GM12878 (cell line): ENCODE measurements around the gene SCAMP1. TPM values are rescaled to one million over a fixed set of nuclear protein-coding genes. Genes with fewer than 3 reads are reported as not detected.

Experiments
- ATAC-seq: fragments of 200-7000 bp; cut with Tn5 transposase; 3 replicates; pipeline ENCODE4 v1.9.1; 2020; ENCODE audit warnings: mild to moderate bottlenecking, moderate library complexity
- BruUV-seq: library from RNA; stranded (reverse); fragments of 400-500 nt; replicated peaks from 2 replicates; lab custom pipeline; 2021; lab: Mats Ljungman, UMichigan
- CTCF ChIA-PET: fragments of 300-600 bp; sonication (Branson Sonifier 250); formaldehyde crosslinking; extraction: SDS; loops from one replicate; lab custom pipeline; 2021; ENCODE audit warnings: inconsistent platforms; lab: Yijun Ruan, JAX
- POLR2A ChIA-PET: fragments of 350-600 bp; formaldehyde crosslinking; extraction: SDS; loops from one replicate; lab custom pipeline; 2021; ENCODE audit warnings: inconsistent platforms; lab: Charles Lee
- RAD21 ChIA-PET: fragments of 300-600 bp; sonication (Branson Sonifier 250); formaldehyde crosslinking; loops from one replicate; lab custom pipeline; 2023; ENCODE audit warnings: antibody characterized with exemption; ENCODE audit not compliant: unreplicated experiment; lab: Charles Lee
- SMC1A ChIA-PET: fragments of 300-600 bp; sonication (Branson Sonifier 250); formaldehyde crosslinking; loops from one replicate; lab custom pipeline; 2023; ENCODE audit not compliant: unreplicated experiment, uncharacterized antibody; lab: Charles Lee
- DNase-seq: peaks from one replicate; pipeline ENCODE4 v3.0.0-alpha.2; 2011; ENCODE audit warnings: low read depth, low spot score
- FAIRE-seq: peaks from 3 replicates; lab custom pipeline; 2011; peaks lifted over from hg19 to GRCh38; lab: Jason Lieb, UNC
- H2AFZ ChIP-seq: 2 replicates; pipeline ENCODE4 v1.6.0; 2011; ENCODE audit warnings: low read depth, low read length, control low read depth; ENCODE audit not compliant: control insufficient read depth
- H3K27ac ChIP-seq: 2 replicates; pipeline ENCODE4 v1.5.1; 2011; ENCODE audit warnings: control low read depth; ENCODE audit not compliant: control insufficient read depth, insufficient read depth
- H3K27me3 ChIP-seq, 2 experiments: replicated peaks in 1 of 2; 2 replicates each; pipeline versions ENCODE4 v1.6.0 to v1.6.1; 2011; ENCODE audit warnings: low read length in 1 of 2; ENCODE audit not compliant: control insufficient read depth in 2 of 2, insufficient read depth in 2 of 2
- H3K36me3 ChIP-seq, 2 experiments: 2 replicates each; pipeline ENCODE4 v1.5.1; 2011; ENCODE audit warnings: low read length in 1 of 2; ENCODE audit not compliant: control insufficient read depth in 2 of 2, insufficient read depth in 2 of 2
- H3K4me1 ChIP-seq: 2 replicates; pipeline ENCODE4 v1.6.1; 2011; ENCODE audit warnings: mild to moderate bottlenecking, low read length, moderate library complexity, mixed read lengths; ENCODE audit not compliant: control insufficient read depth, insufficient read depth
- H3K4me2 ChIP-seq: 2 replicates; pipeline ENCODE4 v1.6.0; 2011; ENCODE audit warnings: control low read depth; ENCODE audit not compliant: control insufficient read depth, insufficient read depth
- H3K4me3 ChIP-seq: fragments of 200-600 bp; sonication (generic); 2 replicates; pipeline ENCODE4 v1.5.1; 2016
- H3K79me2 ChIP-seq: 2 replicates; pipeline ENCODE4 v1.6.0; 2011; ENCODE audit warnings: low read length; ENCODE audit not compliant: control insufficient read depth, insufficient read depth
- H3K9ac ChIP-seq: 2 replicates; pipeline ENCODE4 v1.8.0; 2011; ENCODE audit warnings: low read length, control low read depth, mixed read lengths; ENCODE audit not compliant: control insufficient read depth, insufficient read depth
- H3K9me3 ChIP-seq: replicated peaks from 3 replicates; pipeline ENCODE4 v1.5.1; 2011; ENCODE audit warnings: mild to moderate bottlenecking, low read length; ENCODE audit not compliant: control insufficient read depth, insufficient read depth
- H4K20me1 ChIP-seq: 2 replicates; pipeline ENCODE4 v1.6.0; 2011; ENCODE audit not compliant: control insufficient read depth, insufficient read depth
- CUX1 ChIP-seq: IDR thresholded peaks from 2 replicates; pipeline ENCODE4 v1.6.1; 2012; ENCODE audit warnings: improper control_type of control experiment, low read depth, low read length; ENCODE audit not compliant: insufficient replicate concordance
- EZH2 ChIP-seq: IDR thresholded peaks from 2 replicates; pipeline ENCODE4 v1.6.1; 2012; ENCODE audit warnings: low read depth, mild to moderate bottlenecking, control low read depth, inconsistent platforms, low read length, borderline replicate concordance; ENCODE audit not compliant: control insufficient read depth
- FOS ChIP-seq: IDR thresholded peaks from 3 replicates; pipeline ENCODE4 v1.6.1; 2011; ENCODE audit warnings: borderline replicate concordance; ENCODE audit not compliant: insufficient read length; ENCODE audit errors: extremely low read depth
- GATAD2B ChIP-seq: fragments of 450-650 bp; conservative IDR thresholded peaks from 2 replicates; pipeline ENCODE4 v1.6.1; 2017; ENCODE audit warnings: low read depth, mild to moderate bottlenecking, moderate library complexity
- HCFC1 ChIP-seq: fragments of 150-350 bp; IDR thresholded peaks from 2 replicates; pipeline ENCODE4 v1.6.1; 2014; ENCODE audit warnings: low read length
- JUNB ChIP-seq: IDR thresholded peaks from 2 replicates; pipeline ENCODE4 v1.6.1; 2016; ENCODE audit warnings: antibody characterized with exemption, mild to moderate bottlenecking
- MTA2 ChIP-seq: fragments of 450-650 bp; IDR thresholded peaks from 2 replicates; pipeline ENCODE4 v1.6.1; 2016; ENCODE audit warnings: low read depth, mild to moderate bottlenecking, moderate library complexity
- MYC ChIP-seq: IDR thresholded peaks from 2 replicates; pipeline ENCODE4 v1.6.1; 2011; ENCODE audit warnings: mild to moderate bottlenecking, low read length, moderate library complexity, inconsistent platforms; ENCODE audit not compliant: insufficient read depth, insufficient replicate concordance, insufficient read length, severe bottlenecking
- POU2F2 ChIP-seq: IDR thresholded peaks from 3 replicates; pipeline ENCODE4 v1.6.1; 2011; ENCODE audit warnings: low read depth, mild to moderate bottlenecking, low read length, borderline replicate concordance
- SREBF2 ChIP-seq: IDR thresholded peaks from 2 replicates; pipeline ENCODE4 v1.6.1; 2012; ENCODE audit warnings: mild to moderate bottlenecking, low read length
- SRF ChIP-seq, 2 experiments: IDR thresholded peaks; 2 replicates each; pipeline ENCODE4 v1.6.1; 2011; ENCODE audit warnings: low read depth in 2 of 2, low read length in 2 of 2, mild to moderate bottlenecking in 1 of 2, moderate library complexity in 1 of 2
- SUZ12 ChIP-seq: fragments of 200-600 bp; sonication (generic); IDR thresholded peaks from one replicate; pipeline ENCODE4 v1.6.1; 2018; ENCODE audit warnings: antibody characterized with exemption, mild to moderate bottlenecking; ENCODE audit not compliant: unreplicated experiment
- TCF3 ChIP-seq: IDR thresholded peaks from 2 replicates; pipeline ENCODE4 v1.6.1; 2012; ENCODE audit warnings: low read depth, mild to moderate bottlenecking, low read length, borderline replicate concordance; ENCODE audit not compliant: insufficient read depth
- WGBS: methylation state at CpG from one replicate; pipeline ENCODE4 v1.1.6; 2016; ENCODE audit warnings: low lambda C conversion rate; ENCODE audit not compliant: insufficient replicate concordance, insufficient coverage; ENCODE audit errors: missing lambda C conversion rate; 5-methylcytosine and 5-hydroxymethylcytosine counted together
- in situ Hi-C: fragments of 300-500 bp; cut with MboI; formaldehyde crosslinking; loops from 9 replicates; pipeline ENCODE4 v1.14.3; 2018; ENCODE audit warnings: mixed read lengths
- intact Hi-C: fragments of 100-400 bp; cut with micrococcal nuclease; formaldehyde crosslinking; loops from one replicate; pipeline ENCODE4 v1.14.2; 2022; ENCODE audit not compliant: unreplicated experiment
- polyA plus RNA-seq, 11 experiments: library from polyadenylated mRNA; depleted of rRNA in 4 of 11; unstranded in 6 of 11; stranded (reverse) in 5 of 11; fragments of >200 nt; fragmentation: Nextera tagmentation in 4 of 11; fragmentation: Illumina TruSeq in 1 of 11; extraction: Ambion mirVana in 4 of 11; extraction: Trizol in 1 of 11; gene quantifications; 1 replicate in 1 of 11; 2 replicates in 10 of 11; pipeline versions ENCODE4 v1.2.1 to v1.2.3, GENCODE V29; 2011 to 2016; ENCODE audit warnings: inconsistent platforms in 2 of 11, missing spikeins in 2 of 11, low read depth in 1 of 11
- total RNA-seq, 4 experiments: library from RNA; depleted of rRNA in 3 of 4; stranded (reverse); fragments of >200 nt in 3 of 4; fragmentation: Illumina TruSeq in 1 of 4; extraction: Trizol in 1 of 4; gene quantifications; 2 replicates each; pipeline versions ENCODE4 v1.2.1 to v1.2.3, GENCODE V29; 2013 to 2021

SCAMP1 gene
- total and polyA plus RNA-seq, 10 of the 15 experiments (the other 5 are each of a cell fraction or from before 2014, with no cell fraction given), result 6.4 to 27.9 (median 20.0) TPM

GRCh38 chr5:78334811-78335210, 25.6 kb upstream of the SCAMP1 start:
- Histone ChIP-seq H2AFZ (no peak overlapping the region), H3K4me2 (no peak overlapping the region), H3K4me1 (no peaks in the 10 kb centered on the region), H3K27ac (no peak overlapping the region), H3K9me3 (peaks cover 6% of the 10 kb centered on the region), H4K20me1 (no peaks in the 10 kb centered on the region), H3K4me3 (no peak overlapping the region), H3K79me2 (no peaks in the 10 kb centered on the region), H3K36me3 (no peaks in the 10 kb centered on the region), H3K27me3 (no peaks in the 10 kb centered on the region), H3K9ac (no peak overlapping the region)
- intact Hi-C loops (no loop called here), in situ Hi-C loops (no loop called here)
- BruUV-seq, result no TSS peak
- POLR2A ChIA-PET, result interaction anchor here (0.6 kb wide), 1 partner anchor 21 kb away, joined by 6 read pairs; no protein-coding TSS in a partner anchor
- RAD21 ChIA-PET, result no interaction called here
- CTCF ChIA-PET, result interaction anchor here (0.8 to 1.0 kb wide), 3 partner anchors 10 to 133 kb away, joined by 3 read pairs; no protein-coding TSS in a partner anchor
- ATAC-seq, result no peak
- FAIRE-seq, result no peak
- DNase-seq, result no peak
- WGBS, result 21% methylated on average over 3 of the region's 3 CpGs
- TF ChIP-seq POU2F2, result no peak
- SMC1A ChIA-PET, result interaction anchor here (0.9 to 1.9 kb wide), 3 partner anchors 9 to 14 kb away, joined by 3 to 7 read pairs (median 3); no protein-coding TSS in a partner anchor

- H3K4me2 ChIP-seq, result no peak overlapping the region
- DNase-seq (no peak), ATAC-seq (no peak), FAIRE-seq (no peak)
- H3K79me2 ChIP-seq, result no peaks in the 10 kb centered on the region
- ChIA-PET RAD21 (no interaction called here), SMC1A (no interaction called here), CTCF (no interaction called here), POLR2A (no interaction called here)
- H3K9ac ChIP-seq, result no peak overlapping the region
- in situ Hi-C loops (no loop called here), intact Hi-C loops (no loop called here)
- no peak overlapping the region for H3K27ac ChIP-seq
- H3K27me3 ChIP-seq, result no peaks in the 10 kb centered on the region
- no peaks in the 10 kb centered on the region for H3K36me3 ChIP-seq
- H3K4me1 ChIP-seq, result no peaks in the 10 kb centered on the region
- peaks cover 6% of the 10 kb centered on the region for H3K9me3 ChIP-seq
- BruUV-seq, result no TSS peak
- H3K4me3 ChIP-seq, result no peak overlapping the region
- no peak overlapping the region for H2AFZ ChIP-seq
- WGBS, result 58% methylated on average over 2 of the region's 2 CpGs
- no peaks in the 10 kb centered on the region for H4K20me1 ChIP-seq
- TF ChIP-seq HCFC1 (no peak), EZH2 (no peak), SUZ12 (no peak), SRF (IDR thresholded peaks at IDR 0.05; ENCODE audit: low read depth in 2 of 2, low read length in 2 of 2) (no peak), FOS (no peak), MTA2 (no peak), SREBF2 (no peak), JUNB (no peak), CUX1 (no peak), GATAD2B (no peak), MYC (no peak), TCF3 (no peak)
Measured at GRCh38 chr5:78335976-78336375, 24.4 kb upstream of the SCAMP1 start.
